ENCODE measurements around the gene FGF8.
A peak's percentile ranks its signal among the peaks of the same experiment; 100 is the strongest.
"Not testable (repeated sequence)": the region's sequence is repeated elsewhere in the genome, so short reads cannot be mapped to it uniquely, and the experiment has no call there.

Gene FGF8

GRCh38 chr10:101793526-101793925, 17.6 kb upstream of the FGF8 start:
- TF ChIP-seq ZFX (IDR thresholded peaks at IDR 0.05; ENCODE audit: borderline replicate concordance), result no peak
- TF ChIP-seq CTCF (IDR thresholded peaks at IDR 0.05), result no peak
- H3K27ac ChIP-seq, result no peak overlapping the region

- H3K27ac ChIP-seq, result no peak overlapping the region
- no peak for TF ChIP-seq ZFX (IDR thresholded peaks at IDR 0.05; ENCODE audit: borderline replicate concordance)
- no peak for TF ChIP-seq CTCF (IDR thresholded peaks at IDR 0.05)
These were observed 13.8 kb upstream of the FGF8 start for GRCh38 chr10:101789686-101790085.

- H3K27ac ChIP-seq, result not testable (repeated sequence)
These were observed 13.3 kb upstream of the FGF8 start for GRCh38 chr10:101789231-101789630.

- TF ChIP-seq CTCF (IDR thresholded peaks at IDR 0.05), result no peak
- 0 out of 2 replicates have a peak overlapping the region, but pooled peaks have one; percentile 70 for H3K27ac ChIP-seq
These were observed 9.9 kb upstream of the FGF8 start for GRCh38 chr10:101785801-101786200.

DNA sequence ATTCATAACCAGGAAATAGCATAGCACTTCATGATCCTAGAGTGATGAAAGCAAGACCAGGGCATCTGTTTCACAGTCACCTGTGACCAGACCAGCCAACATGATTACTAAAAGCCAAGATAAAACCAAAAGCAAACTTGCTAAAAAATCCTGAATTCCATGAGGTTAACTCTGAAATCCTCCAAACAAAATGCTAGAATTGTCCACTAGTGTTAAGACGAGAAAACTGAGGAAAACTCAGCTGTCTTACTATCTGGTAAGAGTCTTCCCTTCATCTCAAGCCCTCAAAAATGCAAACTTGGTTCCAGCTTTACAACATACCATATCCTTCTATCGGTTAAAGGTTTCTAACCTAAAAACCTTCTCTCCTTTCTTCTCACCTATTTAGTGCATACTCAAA, 8.6 kb upstream of the FGF8 start:
- H3K27ac ChIP-seq, result peak overlapping the region; percentile 70
- TF ChIP-seq ZFX (IDR thresholded peaks at IDR 0.05; ENCODE audit: borderline replicate concordance), result no peak
- no peak for TF ChIP-seq CTCF (IDR thresholded peaks at IDR 0.05)

GRCh38 chr10:101783736-101784118, 7.8 kb upstream of the FGF8 start:
- no peak for TF ChIP-seq CTCF (IDR thresholded peaks at IDR 0.05)
- no peak for TF ChIP-seq ZFX (IDR thresholded peaks at IDR 0.05; ENCODE audit: borderline replicate concordance)
- peak overlapping the region; percentile 70 for H3K27ac ChIP-seq

DNA sequence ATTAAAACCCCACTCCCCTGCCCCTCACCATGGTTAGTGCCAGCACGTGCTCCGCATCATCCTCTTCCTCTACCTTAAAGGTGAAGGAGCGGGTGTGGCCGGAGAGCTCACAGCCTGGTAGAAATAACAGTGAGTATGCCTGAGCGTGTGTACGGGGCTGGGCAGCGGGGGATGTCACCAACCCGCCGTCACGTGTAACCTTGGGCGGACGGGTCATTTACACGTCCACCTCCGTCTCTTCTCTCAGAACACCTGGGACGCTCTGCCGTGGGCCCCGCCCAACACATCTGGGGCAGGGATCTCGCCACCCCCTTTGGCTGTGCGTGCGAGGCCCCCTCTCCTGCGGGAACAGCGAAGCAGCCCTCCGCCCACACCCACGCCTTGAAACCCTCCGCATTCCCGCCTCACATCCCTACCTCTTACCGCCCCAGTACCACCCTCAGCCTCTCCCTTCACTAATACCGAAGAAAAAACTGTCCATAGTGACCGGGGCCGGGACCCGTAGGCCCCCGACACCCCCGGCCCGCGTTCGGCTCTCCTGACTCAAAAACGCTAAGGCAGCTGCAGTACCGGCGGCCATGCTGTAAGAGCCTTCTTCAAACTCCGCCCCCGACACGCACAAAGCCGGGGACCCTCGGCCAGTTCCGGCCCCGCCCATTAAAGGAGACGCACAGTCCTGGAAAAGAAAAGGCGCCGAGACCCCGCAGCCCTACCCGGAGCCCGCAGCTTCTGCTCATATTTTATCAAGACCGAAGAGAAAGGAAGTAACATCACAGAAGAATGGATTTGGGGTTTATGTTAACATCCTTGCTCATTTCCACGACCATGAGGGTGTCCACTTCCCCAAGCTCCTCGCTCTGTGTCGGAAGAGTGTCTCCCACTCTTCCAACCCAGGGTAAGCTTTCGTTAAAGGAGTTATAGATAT, 7.2 kb upstream of the FGF8 start, which contains the start of gene NPM3:
Gene NPM3 (minus strand): TSS at position 636 of the 925 bp plus-strand sequence. CDS start 56 bp downstream, at position 580.
- H3K27ac ChIP-seq, result peak within 1 kb of the TSS; percentile 70

More for the DNA sequence above, 7.2 kb upstream of the FGF8 start, which contains the start of gene NPM3:
- TF ChIP-seq CTCF (IDR thresholded peaks at IDR 0.05), result no peak
- no peak for TF ChIP-seq ZFX (IDR thresholded peaks at IDR 0.05; ENCODE audit: borderline replicate concordance)
